Prostate gland (tissue), 2 donors: ENCODE measurements around the gene ZNF784.

Experiments
- CTCF ChIP-seq, 4 experiments: fragments of 200-600 bp in 2 of 4; fragments of 450-650 bp in 2 of 4; sonication (generic) in 2 of 4; IDR thresholded peaks; 1 replicate in 3 of 4; 2 replicates in 1 of 4; pipeline ENCODE4 v1.5.1; 2016 to 2019; ENCODE audit warnings: antibody characterized with exemption in 4 of 4, mild to moderate bottlenecking in 2 of 4, moderate library complexity in 2 of 4
- POLR2A ChIP-seq: fragments of 450-650 bp; IDR thresholded peaks from one replicate; pipeline ENCODE4 v1.6.1; 2016; ENCODE audit warnings: antibody characterized with exemption, mild to moderate bottlenecking

DNA sequence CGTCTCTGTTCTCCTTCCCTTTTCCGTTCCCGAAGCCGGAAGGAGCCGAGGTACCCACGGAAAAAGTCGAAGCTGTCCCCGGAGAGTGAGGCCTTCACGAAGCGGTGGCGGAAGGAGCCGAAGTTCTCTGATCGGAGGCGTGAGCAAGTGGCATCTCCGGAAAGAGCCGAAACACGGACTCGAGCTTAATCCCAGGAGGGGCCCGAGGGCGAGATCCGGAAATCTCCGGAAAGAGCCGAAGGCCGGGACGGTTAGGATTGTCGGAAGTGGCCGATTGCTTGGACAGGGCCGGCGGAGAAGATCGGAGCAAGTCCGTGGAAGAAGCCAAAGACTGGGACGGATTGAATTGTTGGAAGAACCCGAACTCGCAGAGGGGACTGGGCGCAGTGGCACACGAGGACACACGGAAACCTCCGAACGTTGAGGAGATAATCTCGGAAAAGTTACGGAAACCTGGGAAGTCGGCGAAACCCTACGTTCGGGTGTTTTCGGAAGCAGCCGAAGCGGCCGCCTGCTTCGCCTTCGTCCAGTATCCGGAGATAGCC is 30.0 kb upstream of the ZNF784 start:
- TF ChIP-seq CTCF (IDR thresholded peaks at IDR 0.05) (no peak), POLR2A (no peak)
